ENCODE data around the gene ERBB2. TPM values are rescaled to one million over a fixed set of nuclear protein-coding genes. Genes with fewer than 3 reads are reported as not detected.
A peak's percentile ranks its signal among the peaks of the same experiment; 100 is the strongest.

The ERBB2 gene
- total and polyA plus RNA-seq, 9 of the 15 experiments (the other 6 are each of a cell fraction or from before 2014, with no cell fraction given) = 0.74 to 5.6 (median 3.3) TPM

DNA sequence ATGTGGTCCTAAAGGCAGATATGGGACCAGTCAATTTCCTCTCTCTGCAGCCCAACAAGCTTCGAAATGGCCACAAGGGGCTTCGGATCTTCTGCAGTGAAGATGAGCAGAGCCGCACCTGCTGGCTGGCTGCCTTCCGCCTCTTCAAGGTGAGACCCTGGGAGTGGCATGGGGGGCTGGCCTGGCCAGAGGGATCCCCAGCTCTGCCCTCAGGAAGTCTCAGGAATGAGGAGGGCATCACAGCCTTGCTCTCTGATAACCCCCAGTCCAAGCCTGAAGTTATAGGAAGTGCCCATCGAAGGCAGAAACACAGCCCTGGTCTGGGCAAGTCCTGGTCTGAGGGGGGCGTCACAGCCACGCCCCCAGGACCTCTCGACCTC is 45.0 kb downstream of the ERBB2 start:
- H3K9me1 ChIP-seq (ENCODE audit: control insufficient read depth, insufficient read depth, low read length) = no peaks in the 10 kb centered on the region
- intact Hi-C loops (cut with micrococcal nuclease) = no loop called here
- 56% methylated on average over 6 of the region's 8 CpGs for WGBS (ENCODE audit: insufficient coverage, low coverage, missing lambda C conversion rate)
- H3K27me3 ChIP-seq (ENCODE audit: control insufficient read depth in 2 of 2, insufficient read depth in 2 of 2, low read length in 2 of 2) = no peaks in the 10 kb centered on the region
- H4K20me1 ChIP-seq (replicated peaks; ENCODE audit: control insufficient read depth, insufficient read depth, low read length) = no peaks in the 10 kb centered on the region
- no peak for TF ChIP-seq TCF15 (CRISPR knock-in tag; IDR thresholded peaks at IDR 0.05)
- ATAC-seq (no peak), DNase-seq (ENCODE audit: extremely low read depth in 1 of 4, low spot score in 3 of 4) (no peak), FAIRE-seq (no peak)
- in situ Hi-C loops (cut with MboI) = no loop called here
- H3K36me3 ChIP-seq (ENCODE audit: control insufficient read depth, insufficient read depth, low read length) = no peaks in the 10 kb centered on the region
- H3K27ac ChIP-seq (ENCODE audit: extremely low read depth, low read depth, low read length) = no peak overlapping the region
- ChIA-PET CTCF (ENCODE audit: low intra/inter-chr PET ratio) (no interaction called here), POLR2A (interaction anchor here (0.6 to 1.8 kb wide), 4 partner anchors 10 to 505 kb away, joined by 3 to 6 read pairs (median 4); no protein-coding TSS in a partner anchor)
- no TSS peak for BruUV-seq (replicated peaks)
- H3K9me3 ChIP-seq (replicated peaks; ENCODE audit: control insufficient read depth, insufficient read depth, low read depth, low read length) = no peaks in the 10 kb centered on the region
- H3K4me1 ChIP-seq (replicated peaks in 1 of 2; ENCODE audit: control insufficient read depth in 2 of 2, insufficient read depth in 2 of 2, low read length in 2 of 2) = peaks cover 7 to 33% of the 10 kb centered on the region in 2 experiments
- H3K4me3 ChIP-seq = no peak overlapping the region
- no peak overlapping the region for H2AFZ ChIP-seq (ENCODE audit: low read depth, low read length)
- no peak overlapping the region for H3K4me2 ChIP-seq (ENCODE audit: insufficient read depth, low read length)
- H3K79me2 ChIP-seq (ENCODE audit: control insufficient read depth, insufficient read depth, low read length) = no peaks in the 10 kb centered on the region
- peak overlapping the region in 1 of 2 experiments; percentile 41; a peak in 1 of 4 replicates for H3K9ac ChIP-seq (ENCODE audit: insufficient read depth in 1 of 2, low read depth in 2 of 2, low read length in 2 of 2)

DNA sequence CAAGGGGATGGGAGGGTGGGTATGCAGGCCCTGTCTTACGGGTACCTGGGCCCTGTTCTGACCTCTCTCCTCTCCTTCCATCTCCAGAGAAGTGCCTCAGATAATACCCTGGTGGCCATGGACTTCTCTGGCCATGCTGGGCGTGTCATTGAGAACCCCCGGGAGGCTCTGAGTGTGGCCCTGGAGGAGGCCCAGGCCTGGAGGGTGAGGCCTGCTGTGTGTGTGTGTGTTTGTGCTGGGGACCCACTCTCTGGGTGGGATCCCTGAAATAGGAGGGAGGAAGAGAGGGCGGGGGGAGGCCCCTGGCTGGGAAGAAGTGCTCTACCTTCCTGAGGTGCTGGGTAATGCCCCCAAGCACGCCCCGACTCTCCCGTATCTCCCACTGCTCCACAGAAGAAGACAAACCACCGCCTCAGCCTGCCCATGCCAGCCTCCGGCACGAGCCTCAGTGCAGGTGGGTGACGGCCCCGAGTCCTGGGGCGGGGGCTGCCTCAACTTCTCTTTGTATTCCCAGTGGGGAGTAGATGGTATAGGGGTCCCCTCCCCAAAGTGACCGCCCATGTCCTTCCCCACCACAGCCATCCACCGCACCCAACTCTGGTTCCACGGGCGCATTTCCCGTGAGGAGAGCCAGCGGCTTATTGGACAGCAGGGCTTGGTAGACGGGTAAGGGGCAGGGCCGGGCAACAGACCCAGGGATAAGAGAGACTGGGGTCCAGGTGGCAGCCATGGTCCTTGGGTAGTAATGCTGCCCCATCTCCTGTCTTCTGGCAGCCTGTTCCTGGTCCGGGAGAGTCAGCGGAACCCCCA is 45.7 kb downstream of the ERBB2 start:
- Histone ChIP-seq H3K4me1 (replicated peaks in 1 of 2; ENCODE audit: control insufficient read depth in 2 of 2, insufficient read depth in 2 of 2, low read length in 2 of 2) (peaks cover 0 to 32% of the 10 kb centered on the region in 2 experiments; a peak in 3 of 5 replicates), H3K27me3 (ENCODE audit: control insufficient read depth in 2 of 2, insufficient read depth in 2 of 2, low read length in 2 of 2) (no peaks in the 10 kb centered on the region), H3K79me2 (ENCODE audit: control insufficient read depth, insufficient read depth, low read length) (no peaks in the 10 kb centered on the region), H2AFZ (ENCODE audit: low read depth, low read length) (no peak overlapping the region), H3K4me2 (ENCODE audit: insufficient read depth, low read length) (no peak overlapping the region), H3K9me1 (ENCODE audit: control insufficient read depth, insufficient read depth, low read length) (no peaks in the 10 kb centered on the region), H4K20me1 (replicated peaks; ENCODE audit: control insufficient read depth, insufficient read depth, low read length) (no peaks in the 10 kb centered on the region), H3K27ac (ENCODE audit: extremely low read depth, low read depth, low read length) (no peak overlapping the region), H3K9me3 (replicated peaks; ENCODE audit: control insufficient read depth, insufficient read depth, low read depth, low read length) (no peaks in the 10 kb centered on the region), H3K9ac (ENCODE audit: insufficient read depth in 1 of 2, low read depth in 2 of 2, low read length in 2 of 2) (no peak overlapping the region; a peak in 1 of 4 replicates), H3K36me3 (ENCODE audit: control insufficient read depth, insufficient read depth, low read length) (no peaks in the 10 kb centered on the region), H3K4me3 (no peak overlapping the region)
- intact Hi-C loops (cut with micrococcal nuclease) = no loop called here
- ATAC-seq (no peak), FAIRE-seq (no peak), DNase-seq (ENCODE audit: extremely low read depth in 1 of 4, low spot score in 3 of 4) (no peak)
- in situ Hi-C loops (cut with MboI) = no loop called here
- CTCF ChIA-PET (ENCODE audit: low intra/inter-chr PET ratio) = no interaction called here
- WGBS (ENCODE audit: insufficient coverage, low coverage, missing lambda C conversion rate) = 62% methylated on average over 17 of the region's 23 CpGs
- BruUV-seq (replicated peaks) = no TSS peak
- POLR2A ChIA-PET = interaction anchor here (0.6 to 1.8 kb wide), 3 partner anchors 9 to 108 kb away, joined by 3 to 6 read pairs (median 3); no protein-coding TSS in a partner anchor
- no peak for TF ChIP-seq RFX1 (IDR thresholded peaks at IDR 0.05)
- no peak for TF ChIP-seq MAFG (tag; conservative IDR thresholded peaks at IDR 0.05)
- no peak for TF ChIP-seq MTA3 (IDR thresholded peaks at IDR 0.05; ENCODE audit: borderline replicate concordance)
- TF ChIP-seq MCM7 (IDR thresholded peaks at IDR 0.05) = no peak
- no peak for TF ChIP-seq EP300 (IDR thresholded peaks at IDR 0.05; ENCODE audit: low read length)
- TF ChIP-seq RAD21 (CRISPR knock-in tag; conservative IDR thresholded peaks at IDR 0.05 in 1 of 2, IDR thresholded peaks at IDR 0.05 in 1 of 2) = no peak
- TF ChIP-seq MXI1 (IDR thresholded peaks at IDR 0.05; ENCODE audit: low read depth, low read length) = no peak
- no peak for TF ChIP-seq EZH2 (IDR thresholded peaks at IDR 0.05; ENCODE audit: borderline replicate concordance, low read depth, low read length)
- TF ChIP-seq ZNF764 (CRISPR knock-in tag; IDR thresholded peaks at IDR 0.05; ENCODE audit: low read depth) = no peak
- TF ChIP-seq RNF219 (CRISPR knock-in tag; IDR thresholded peaks at IDR 0.05) = no peak
